NOMO-1 treated with DMSO at 0.1 percent for 48 hours (cell line): ENCODE results near the gene STXBP4.

Source experiments
- DNase-seq: peaks from one replicate; lab custom pipeline; 2025; ENCODE audit not compliant: unreplicated experiment; lab: John Stamatoyannopoulos, UW

The STXBP4 gene

GRCh38 chr17:54969658-54970572, 1.4 kb downstream of the STXBP4 start:
- no peak for DNase-seq

DNA sequence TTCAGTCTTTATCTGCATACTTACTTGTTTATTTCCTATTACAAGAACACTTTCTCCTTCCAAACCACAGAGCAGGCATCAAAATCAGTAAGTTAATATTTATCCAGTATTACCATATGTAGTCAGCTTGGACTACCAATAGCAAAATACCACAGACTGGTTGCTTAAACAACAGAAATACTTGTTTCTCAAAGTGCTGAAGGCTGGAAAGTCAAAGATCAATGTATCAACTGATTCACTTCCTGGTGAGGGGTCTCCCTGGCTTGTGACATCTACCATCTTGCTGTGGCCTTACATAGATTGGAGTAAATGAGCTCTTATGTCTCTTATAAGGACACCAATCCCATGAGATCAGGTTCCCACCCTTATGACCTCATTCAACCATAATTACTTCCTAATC, 2.6 kb downstream of the STXBP4 start:
- no peak for DNase-seq

- no peak for DNase-seq
Observed at GRCh38 chr17:54971901-54972300, 3.3 kb downstream of the STXBP4 start.

DNA sequence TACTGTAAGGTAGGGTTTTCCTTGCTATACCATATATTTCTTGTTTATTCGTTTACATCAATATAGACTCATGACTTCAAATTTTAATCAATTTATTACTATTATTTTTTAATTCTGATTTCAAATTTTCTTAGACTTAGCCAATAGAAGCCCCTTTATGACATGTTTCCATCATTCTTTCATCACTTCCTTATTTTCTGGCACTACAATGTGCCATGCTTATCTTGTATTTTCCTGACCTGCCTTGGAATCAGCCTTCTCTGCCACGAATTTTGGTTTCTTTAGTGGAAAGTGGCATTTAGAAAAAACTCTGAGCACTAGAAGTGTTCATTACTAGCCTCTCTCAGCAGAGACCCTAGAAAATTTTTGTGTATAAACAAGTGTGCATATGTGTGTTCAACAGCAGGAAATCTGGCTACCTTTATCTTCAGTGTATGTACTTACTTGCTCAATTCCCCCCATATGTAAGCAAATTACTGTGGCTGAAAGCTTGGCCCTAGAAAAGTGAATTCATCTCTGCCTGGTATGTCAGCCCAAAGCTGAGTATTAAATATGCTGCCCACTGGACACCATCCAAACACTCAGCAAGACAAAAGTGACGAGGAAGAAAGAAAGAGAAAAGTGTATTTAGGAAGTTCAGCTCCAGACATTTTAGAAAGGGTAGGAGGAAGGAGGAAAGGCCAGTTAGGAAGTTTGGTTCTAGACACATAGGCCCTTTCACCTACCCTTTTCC, 4.0 kb downstream of the STXBP4 start:
- no peak for DNase-seq

- no peak for DNase-seq
Observed at GRCh38 chr17:54974759-54975158, 6.2 kb downstream of the STXBP4 start.

- DNase-seq = no peak
Observed at GRCh38 chr17:54976316-54976715, 7.8 kb downstream of the STXBP4 start.

DNA sequence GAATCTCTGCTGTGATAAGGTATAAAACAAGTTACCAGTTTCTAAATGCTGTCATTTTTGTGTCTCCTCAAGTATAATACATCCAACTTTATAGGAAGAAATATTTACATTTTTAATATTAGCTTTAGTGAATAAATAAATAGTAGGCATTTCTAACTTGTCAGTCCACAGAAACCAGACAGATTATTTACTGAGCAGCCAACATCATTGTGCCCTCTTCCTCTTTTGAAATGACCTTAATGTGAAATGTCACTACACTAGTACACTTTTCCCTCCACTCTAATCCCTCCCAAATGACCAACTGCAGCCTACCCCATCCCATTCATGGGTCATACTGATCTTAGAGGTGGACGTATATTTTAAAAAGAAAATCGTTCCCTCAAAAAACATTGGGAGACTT, 9.2 kb downstream of the STXBP4 start:
- DNase-seq = no peak

- no peak for DNase-seq
Observed at GRCh38 chr17:54979657-54980056, 11.1 kb downstream of the STXBP4 start.

DNA sequence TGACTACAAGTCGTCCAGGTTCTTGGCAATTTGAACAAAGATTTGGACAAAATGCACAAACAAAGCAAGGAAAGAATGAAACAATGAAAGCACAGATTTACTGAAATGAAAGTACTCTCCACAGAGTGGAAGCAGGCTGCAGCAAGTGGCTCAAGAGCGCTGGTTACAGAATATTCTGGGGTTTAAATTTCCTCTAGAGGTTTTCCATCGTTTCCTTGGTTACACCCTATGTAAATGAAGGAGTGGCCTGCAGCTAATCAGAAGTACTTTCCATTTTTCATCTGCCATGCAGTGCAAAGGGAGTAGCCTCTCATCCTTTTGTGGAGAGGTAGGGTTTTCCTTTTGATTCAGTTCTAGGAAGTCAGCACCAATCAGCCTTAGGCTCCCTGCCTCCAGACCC, 11.8 kb downstream of the STXBP4 start:
- DNase-seq = no peak

GRCh38 chr17:54982399-54982798, 13.8 kb downstream of the STXBP4 start:
- no peak for DNase-seq

DNA sequence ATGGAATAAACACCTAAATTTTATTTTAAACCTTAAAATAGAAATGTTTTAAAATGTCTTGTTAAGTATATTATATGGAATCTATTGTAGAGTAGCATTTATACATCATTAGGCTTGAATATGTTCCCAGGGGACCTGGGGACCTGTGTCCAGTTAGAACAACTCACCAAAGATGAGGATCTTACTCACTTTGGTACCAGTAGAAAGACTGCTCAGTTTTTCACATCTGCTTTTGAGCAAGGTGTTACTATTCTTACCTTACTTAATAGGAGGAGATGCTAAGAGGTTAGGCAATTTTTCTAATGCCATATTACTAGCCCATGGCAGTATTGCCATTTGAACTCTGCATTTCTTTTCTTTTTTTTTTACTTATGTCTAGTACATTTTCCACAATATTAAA, 14.7 kb downstream of the STXBP4 start:
- DNase-seq = no peak

DNA sequence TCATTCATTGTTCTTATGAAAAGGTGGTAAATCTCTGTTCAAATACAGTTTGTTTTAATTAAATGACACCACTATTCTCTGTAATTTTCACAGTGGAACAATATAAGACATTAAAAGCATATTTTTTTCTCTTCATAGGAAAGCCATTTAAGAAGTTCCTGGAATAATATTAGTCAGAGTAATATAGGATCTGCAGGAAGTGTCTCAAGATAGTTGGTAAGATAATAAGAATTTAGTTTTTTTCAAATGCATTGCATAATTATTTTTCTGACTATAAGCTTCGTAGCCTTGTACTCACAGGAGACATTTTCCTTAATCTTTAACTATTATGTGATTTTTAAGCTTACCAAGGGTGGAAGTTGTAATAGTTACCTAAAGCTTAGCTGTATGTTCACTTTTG, 16.9 kb downstream of the STXBP4 start:
- no peak for DNase-seq

GRCh38 chr17:54990118-54990517, 21.6 kb downstream of the STXBP4 start:
- DNase-seq = no peak

- DNase-seq = no peak
Observed at GRCh38 chr17:54991567-54991966, 23.0 kb downstream of the STXBP4 start.

DNA sequence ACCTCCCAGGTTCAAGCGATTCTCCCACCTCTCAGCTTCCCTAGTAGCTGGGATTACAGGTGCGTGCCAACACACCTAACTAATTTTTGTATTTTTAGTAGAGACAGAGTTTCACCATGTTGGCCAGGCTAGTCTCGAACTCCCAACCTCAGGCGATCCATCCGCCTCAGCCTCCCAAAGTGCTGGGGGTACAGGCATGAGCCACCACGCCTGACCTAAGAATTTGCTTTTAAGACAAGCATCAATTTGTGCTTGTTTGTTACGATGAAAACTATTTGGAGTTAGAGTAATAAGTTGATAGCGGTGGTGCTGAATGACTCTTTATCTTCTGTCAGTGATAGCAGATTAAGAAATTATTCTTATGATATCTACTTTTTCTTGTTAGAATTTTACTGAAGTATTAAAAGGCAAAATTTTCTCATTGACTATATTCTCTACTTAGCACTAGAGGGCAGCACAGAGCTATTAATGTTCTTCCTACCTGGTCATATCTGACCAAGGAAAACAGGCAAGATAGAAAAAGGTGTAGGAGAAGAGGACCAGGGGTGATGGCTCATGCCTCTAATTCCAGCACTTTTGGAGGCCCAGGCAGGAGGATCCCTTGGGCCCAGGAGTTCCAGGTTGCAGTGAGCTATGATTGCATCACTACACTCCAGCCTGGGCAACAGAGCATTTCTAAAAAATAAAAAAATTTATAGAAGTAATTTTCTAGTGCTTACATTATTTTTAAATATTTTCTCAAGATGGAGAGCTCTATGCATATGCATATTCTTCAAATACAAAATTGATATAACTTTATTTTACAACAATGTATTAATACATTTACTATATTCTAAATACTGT, 24.5 kb downstream of the STXBP4 start:
- peak; percentile 34 for DNase-seq

DNA sequence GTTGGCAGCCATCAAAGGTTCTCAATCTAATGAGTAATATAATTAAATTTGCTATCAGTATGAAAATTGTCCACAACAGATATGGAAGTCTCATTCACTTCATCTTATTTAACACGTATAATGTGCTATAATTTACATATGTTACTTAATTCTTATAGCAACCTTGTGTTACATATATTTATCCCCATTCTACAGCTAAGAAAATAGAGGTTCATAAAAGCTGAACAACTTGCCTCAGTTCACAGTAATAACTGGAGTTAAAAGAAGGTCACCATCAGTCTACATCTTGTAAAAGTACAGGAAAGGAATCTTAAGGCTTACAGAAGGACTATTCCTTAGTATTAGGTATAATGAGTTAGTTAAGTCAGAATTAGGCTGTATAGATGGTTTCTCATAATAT, 27.9 kb downstream of the STXBP4 start:
- DNase-seq = no peak

GRCh38 chr17:55002458-55002857, 33.9 kb downstream of the STXBP4 start:
- no peak for DNase-seq

DNA sequence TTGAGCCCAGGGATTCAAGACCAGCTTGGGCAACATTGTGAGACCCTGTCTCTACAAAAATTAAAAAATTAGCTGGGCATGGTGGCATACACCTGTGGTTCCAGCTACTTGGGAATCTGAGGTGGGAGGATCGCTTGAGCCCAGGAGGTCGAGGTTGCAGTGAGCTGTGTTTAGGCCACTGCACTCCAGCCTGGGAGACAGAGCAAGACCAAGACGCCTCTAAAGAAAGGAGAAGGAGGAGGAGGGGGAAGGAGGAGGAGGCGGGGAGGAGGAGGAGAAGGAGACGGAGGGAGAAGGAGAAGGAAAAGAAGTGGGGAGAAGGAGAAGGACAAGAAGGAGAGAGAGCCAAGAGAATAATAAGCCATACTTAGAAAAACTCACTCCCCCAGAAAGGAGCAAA, 35.9 kb downstream of the STXBP4 start:
- DNase-seq = no peak

DNA sequence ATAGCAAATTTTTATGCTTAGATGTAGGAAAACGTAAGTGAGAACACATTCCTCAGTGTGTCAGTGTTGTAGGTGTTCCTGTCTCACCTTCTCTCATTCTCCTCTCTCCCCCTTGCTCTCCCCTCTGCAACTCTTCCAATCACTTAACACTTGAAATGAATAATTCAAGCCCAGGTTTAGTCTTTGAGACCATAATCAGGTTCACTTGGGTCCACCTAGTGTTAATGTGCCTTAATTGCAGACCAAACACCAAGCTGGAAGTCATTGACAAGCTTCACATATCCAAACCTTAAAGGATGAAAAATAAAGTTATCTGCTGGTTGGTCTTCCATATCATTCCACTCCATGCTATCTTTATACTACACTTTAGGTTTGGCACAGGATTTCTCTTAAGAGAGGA, 37.0 kb downstream of the STXBP4 start:
- DNase-seq = no peak

GRCh38 chr17:55023626-55024025, 55.1 kb downstream of the STXBP4 start:
- DNase-seq = no peak

GRCh38 chr17:55037828-55038227, 69.3 kb downstream of the STXBP4 start:
- DNase-seq = no peak
